Measurements from ENCODE around the gene NCOR1. TPM values are rescaled to one million over a fixed set of nuclear protein-coding genes. Genes with fewer than 3 reads are reported as not detected.

The NCOR1 gene
- total and polyA plus RNA-seq, 2 of the 8 experiments (the other 6 are each of a cell fraction or from before 2014, with no cell fraction given) = 65.4 to 142 TPM

GRCh38 chr17:16044487-16044886 lies 170.8 kb downstream of the NCOR1 start:
- Histone ChIP-seq H2BK20ac (ENCODE audit: low read length) (no peak overlapping the region), H3K23ac (ENCODE audit: insufficient read length) (no peak overlapping the region), H3K4ac (replicated peaks; ENCODE audit: insufficient read length, low read depth, low read length) (no peak overlapping the region), H3K4me1 (replicated peaks in 1 of 4; ENCODE audit: control insufficient read depth in 3 of 4, insufficient read depth in 4 of 4, low read length in 3 of 4) (peaks cover 0 to 9% (median 4%) of the 10 kb centered on the region in 4 experiments; a peak in 3 of 7 replicates), H3K56ac (replicated peaks; ENCODE audit: insufficient read length, low read depth, low read length) (no peak overlapping the region), H3K4me3 (ENCODE audit: extremely low read depth in 1 of 4, insufficient read depth in 2 of 4, low read depth in 3 of 4, low read length in 4 of 4) (no peak overlapping the region), H3K9me3 (ENCODE audit: insufficient read depth in 2 of 2, low read depth in 1 of 2, low read length in 1 of 2) (no peaks in the 10 kb centered on the region), H3K27ac (ENCODE audit: low read depth, low read length) (peak overlapping the region; percentile 15; the same call in 1 of the 2 replicates), H3K36me3 (ENCODE audit: control insufficient read depth in 2 of 4, insufficient read depth in 4 of 4, low read length in 3 of 4) (peaks cover 6 to 54% (median 24%) of the 10 kb centered on the region in 4 experiments), H3K14ac (ENCODE audit: insufficient read length) (no peak overlapping the region), H3K27me3 (replicated peaks in 1 of 4; ENCODE audit: control insufficient read depth in 3 of 4, extremely low read depth in 1 of 4, insufficient read depth in 3 of 4, low read length in 3 of 4) (no peaks in the 10 kb centered on the region), H3K9ac (replicated peaks in 1 of 4; ENCODE audit: extremely low read depth in 1 of 4, low read depth in 3 of 4, low read length in 3 of 4) (no peak overlapping the region), H2AK5ac (ENCODE audit: low read depth, low read length) (no peak overlapping the region), H2BK12ac (ENCODE audit: low read depth, low read length) (no peak overlapping the region), H4K8ac (ENCODE audit: extremely low read depth, insufficient read depth, low read length) (no peak overlapping the region), H3K23me2 (ENCODE audit: low read depth, low read length) (no peaks in the 10 kb centered on the region), H3K79me2 (ENCODE audit: control insufficient read depth in 1 of 2, insufficient read depth in 2 of 2, low read length in 2 of 2) (no peaks in the 10 kb centered on the region), H4K5ac (ENCODE audit: insufficient read length, low read depth, low read length) (no peak overlapping the region), H3K18ac (ENCODE audit: extremely low read depth, low read length) (peak overlapping the region; percentile 21; the same call in 1 of the 2 replicates), H3K79me1 (ENCODE audit: low read depth, low read length) (no peaks in the 10 kb centered on the region; the same call in 1 of the 2 replicates), H2AFZ (ENCODE audit: low read length) (no peak overlapping the region), H2BK120ac (replicated peaks; ENCODE audit: low read depth, low read length) (no peak overlapping the region), H3K4me2 (ENCODE audit: insufficient read depth in 1 of 2, low read depth in 2 of 2, low read length in 2 of 2) (peak overlapping the region; percentile 12 to 29; a peak in 1 of 4 replicates), H2BK5ac (ENCODE audit: low read depth, low read length) (peak overlapping the region; percentile 14; the same call in 1 of the 2 replicates), H2BK15ac (ENCODE audit: low read length) (no peak overlapping the region), H4K91ac (replicated peaks; ENCODE audit: insufficient read length, low read length) (no peak overlapping the region), H4K20me1 (replicated peaks in 1 of 2; ENCODE audit: control insufficient read depth in 1 of 2, insufficient read depth in 2 of 2, low read length in 2 of 2) (peaks cover 0 to 2% of the 10 kb centered on the region in 2 experiments)
- 87% methylated on average over 10 of the region's 10 CpGs; no CpG with 5 or more reads in 1 of the 2 experiments for WGBS, 2 experiments (ENCODE audit: extremely low coverage in 1 of 2, insufficient coverage in 1 of 2, insufficient read length in 1 of 2, insufficient replicate concordance in 2 of 2, low coverage in 1 of 2, low lambda C conversion rate in 2 of 2, missing lambda C conversion rate in 1 of 2)
- ChIA-PET POLR2A (ENCODE audit: partially characterized antibody) (interaction anchor here (2.4 kb wide), 1 partner anchor 14 kb away, joined by 6 read pairs; no protein-coding TSS in a partner anchor), CTCF (ENCODE audit: partially characterized antibody) (interaction anchor here (0.6 to 1.1 kb wide), 2 partner anchors 11 to 256 kb away, joined by 3 to 4 read pairs; no protein-coding TSS in a partner anchor)
- TF ChIP-seq HDAC2 (IDR thresholded peaks at IDR 0.05; ENCODE audit: borderline replicate concordance in 1 of 2, low read depth in 2 of 2, low read length in 2 of 2) (no peak), POLR2A (IDR thresholded peaks at IDR 0.05; ENCODE audit: control extremely low read depth in 1 of 2, low read depth in 2 of 2, low read length in 2 of 2) (no peak), POU5F1 (IDR thresholded peaks at IDR 0.05; ENCODE audit: low read depth, low read length) (peak; percentile 84; the same call in 1 of the 2 replicates), NANOG (IDR thresholded peaks at IDR 0.05; ENCODE audit: insufficient read depth, low read depth, low read length, poor library complexity, severe bottlenecking) (peak; percentile 44), GABPA (IDR thresholded peaks at IDR 0.05; ENCODE audit: borderline replicate concordance, insufficient read depth, low read length) (no peak), CTBP2 (IDR thresholded peaks at IDR 0.05; ENCODE audit: borderline replicate concordance, insufficient read depth, insufficient read length, low read length) (no peak), JUND (IDR thresholded peaks at IDR 0.05; ENCODE audit: low read length) (no peak)
- DNase-seq (ENCODE audit: low read depth in 1 of 2, low spot score in 2 of 2) (no peak), FAIRE-seq (peak; percentile 52)
